ENCODE results near the gene KRT12.

Gene KRT12

GRCh38 chr17:40843242-40843641 lies 23.8 kb downstream of the KRT12 start:
- no peak for DNase-seq (ENCODE audit: low spot score)

- no peak for DNase-seq (ENCODE audit: low spot score)
Measured at GRCh38 chr17:40841246-40841645, 25.8 kb downstream of the KRT12 start.

GRCh38 chr17:40839194-40839593 lies 27.8 kb downstream of the KRT12 start:
- DNase-seq (ENCODE audit: low spot score): no peak

GRCh38 chr17:40836020-40836419 lies 31.0 kb downstream of the KRT12 start:
- DNase-seq (ENCODE audit: low spot score): no peak

GRCh38 chr17:40833882-40834281 lies 33.1 kb downstream of the KRT12 start:
- no peak for DNase-seq (ENCODE audit: low spot score)

- DNase-seq (ENCODE audit: low spot score): no peak
Measured at GRCh38 chr17:40832840-40833239, 34.2 kb downstream of the KRT12 start.

GRCh38 chr17:40830085-40830776 lies 36.8 kb downstream of the KRT12 start:
- DNase-seq (ENCODE audit: low spot score): no peak

GRCh38 chr17:40828454-40829044 lies 38.5 kb downstream of the KRT12 start:
- DNase-seq (ENCODE audit: low spot score): no peak

GRCh38 chr17:40827746-40828453 lies 39.1 kb downstream of the KRT12 start:
- no peak for DNase-seq (ENCODE audit: low spot score)

- no peak for DNase-seq (ENCODE audit: low spot score)
Measured at GRCh38 chr17:40825599-40825998, 41.4 kb downstream of the KRT12 start.

GRCh38 chr17:40824015-40824832 lies 42.8 kb downstream of the KRT12 start:
- no peak for DNase-seq (ENCODE audit: low spot score)

- no peak for DNase-seq (ENCODE audit: low spot score)
Measured at GRCh38 chr17:40822132-40822812, 44.8 kb downstream of the KRT12 start, which contains the start of gene KRT10. Gene KRT10 (minus strand): TSS chr17:40822614. CDS start chr17:40822585, 29 bp downstream.

- DNase-seq (ENCODE audit: low spot score): no peak
Measured at GRCh38 chr17:40821536-40821935, 45.5 kb downstream of the KRT12 start.

- no peak for DNase-seq (ENCODE audit: low spot score)
Measured at GRCh38 chr17:40820228-40820838, 46.7 kb downstream of the KRT12 start.

- no peak for DNase-seq (ENCODE audit: low spot score)
Measured at GRCh38 chr17:40819528-40820125, 47.4 kb downstream of the KRT12 start.

GRCh38 chr17:40818733-40819527 lies 48.1 kb downstream of the KRT12 start:
- peak; percentile 85 for DNase-seq (ENCODE audit: low spot score)

GRCh38 chr17:40818343-40818732 lies 48.7 kb downstream of the KRT12 start:
- DNase-seq (ENCODE audit: low spot score): no peak

GRCh38 chr17:40817103-40817682 lies 49.8 kb downstream of the KRT12 start:
- DNase-seq (ENCODE audit: low spot score): no peak

GRCh38 chr17:40816569-40816968 lies 50.5 kb downstream of the KRT12 start:
- no peak for DNase-seq (ENCODE audit: low spot score)

- DNase-seq (ENCODE audit: low spot score): no peak
Measured at GRCh38 chr17:40815381-40815780, 51.6 kb downstream of the KRT12 start.
